PFSK-1 (cell line): ENCODE measurements around the gene TEKT3.

Experiments used
- FOXP2 ChIP-seq: optimal IDR thresholded peaks from 2 replicates; pipeline ENCODE3; 2011; ENCODE audit warnings: borderline replicate concordance, control low read depth, inconsistent platforms; ENCODE audit not compliant: insufficient read depth; ENCODE audit errors: extremely low read length, extremely low read depth
- POLR2AphosphoS5 ChIP-seq: IDR thresholded peaks from 2 replicates; pipeline ENCODE4 v1.6.1; 2012; ENCODE audit warnings: low read depth, mild to moderate bottlenecking, control low read depth, low read length, moderate library complexity
- TAF1 ChIP-seq: IDR thresholded peaks from 2 replicates; pipeline ENCODE4 v1.6.1; 2012; ENCODE audit warnings: low read length, control low read depth, borderline replicate concordance; ENCODE audit not compliant: insufficient read depth

GRCh38 chr17:15340966-15341365, 431 bp downstream of the TEKT3 start:
- no peak for TF ChIP-seq TAF1
- TF ChIP-seq FOXP2, result no peak
- TF ChIP-seq POLR2AphosphoS5, result no peak
